ENCODE data around the gene HIF3A. TPM values are rescaled to one million over a fixed set of nuclear protein-coding genes. Genes with fewer than 3 reads are reported as not detected.
A peak's percentile ranks its signal among the peaks of the same experiment; 100 is the strongest.

The HIF3A gene
- polyA plus RNA-seq, 2 of the 4 experiments (the other 2 are of a cell fraction), result not detected

GRCh38 chr19:46269101-46269500, 27.7 kb upstream of the HIF3A start:
- DNase-seq (ENCODE audit: low read depth in 1 of 2, low spot score in 1 of 2) (no peak), ATAC-seq (no peak), FAIRE-seq (no peak)
- H3K4me3 ChIP-seq, result no peak overlapping the region
- no peak overlapping the region for H3K27ac ChIP-seq
- peaks cover 41% of the 10 kb centered on the region for H3K4me1 ChIP-seq
- CTCF ChIA-PET, result interaction anchor here (0.6 to 19.2 kb wide), 10 partner anchors 9 to 387 kb away, joined by 3 to 854 read pairs (median 8); partner anchors contain the start of gene PGLYRP1
- no peak for TF ChIP-seq HDAC2 (IDR thresholded peaks at IDR 0.05)
- 83% methylated on average over 7 of the region's 7 CpGs for WGBS (ENCODE audit: missing lambda C conversion rate)
- H3K4me2 ChIP-seq, result no peak overlapping the region
- no peaks in the 10 kb centered on the region for H3K9me3 ChIP-seq
- POLR2A ChIA-PET, result no interaction called here

DNA sequence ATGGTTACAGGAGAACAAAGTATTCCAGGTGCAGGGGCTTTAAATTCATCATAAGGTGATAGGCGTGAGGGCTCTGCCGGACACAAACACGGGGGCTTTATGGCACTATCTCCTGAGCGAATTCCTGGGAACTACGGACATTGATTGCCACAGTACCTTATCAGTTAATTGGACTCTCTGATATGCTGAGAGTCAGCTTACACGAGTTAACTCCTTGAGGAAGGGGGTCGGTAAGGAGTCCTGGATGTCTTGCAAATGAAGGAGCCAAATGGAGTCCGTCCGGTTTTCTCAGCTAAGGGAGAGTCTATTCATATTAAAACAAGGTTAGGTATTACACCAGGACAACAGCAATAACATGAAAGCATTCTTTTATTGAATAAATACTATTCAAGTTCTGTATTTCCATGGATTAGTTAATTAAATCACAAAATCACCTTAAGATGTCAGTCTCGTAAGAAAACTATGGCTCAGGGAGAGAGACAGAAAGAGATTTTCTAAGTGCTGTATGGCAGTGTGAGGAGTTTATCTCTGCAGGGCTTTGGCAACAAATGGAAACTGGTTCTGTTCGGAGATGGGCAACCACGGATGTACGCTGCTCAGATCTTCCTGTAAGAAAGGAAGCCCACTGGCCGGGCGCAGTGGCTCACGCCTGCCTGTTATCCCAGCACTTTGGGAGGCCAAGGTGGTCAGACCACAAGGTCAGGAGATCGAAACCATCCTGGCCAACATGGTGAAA, 26.2 kb upstream of the HIF3A start:
- H3K27ac ChIP-seq, result peak overlapping the region; percentile 75 to 83
- TF ChIP-seq SREBF2 (IDR thresholded peaks at IDR 0.05) (no peak), POLR2AphosphoS2 (conservative IDR thresholded peaks at IDR 0.05; ENCODE audit: low read length) (no peak)
- H3K9me3 ChIP-seq, result no peaks in the 10 kb centered on the region
- ChIA-PET POLR2A (no interaction called here), CTCF (interaction anchor here (0.9 to 19.2 kb wide), 9 partner anchors 11 to 251 kb away, joined by 3 to 854 read pairs (median 4); no protein-coding TSS in a partner anchor)
- DNase-seq (ENCODE audit: low read depth in 1 of 2, low spot score in 1 of 2) (no peak), ATAC-seq (no peak), FAIRE-seq (no peak)
- WGBS (ENCODE audit: missing lambda C conversion rate), result 78% methylated on average over 17 of the region's 17 CpGs
- peak overlapping the region; percentile 51 for H3K4me2 ChIP-seq
- peaks cover 39% of the 10 kb centered on the region for H3K4me1 ChIP-seq
- no peak overlapping the region for H3K4me3 ChIP-seq

DNA sequence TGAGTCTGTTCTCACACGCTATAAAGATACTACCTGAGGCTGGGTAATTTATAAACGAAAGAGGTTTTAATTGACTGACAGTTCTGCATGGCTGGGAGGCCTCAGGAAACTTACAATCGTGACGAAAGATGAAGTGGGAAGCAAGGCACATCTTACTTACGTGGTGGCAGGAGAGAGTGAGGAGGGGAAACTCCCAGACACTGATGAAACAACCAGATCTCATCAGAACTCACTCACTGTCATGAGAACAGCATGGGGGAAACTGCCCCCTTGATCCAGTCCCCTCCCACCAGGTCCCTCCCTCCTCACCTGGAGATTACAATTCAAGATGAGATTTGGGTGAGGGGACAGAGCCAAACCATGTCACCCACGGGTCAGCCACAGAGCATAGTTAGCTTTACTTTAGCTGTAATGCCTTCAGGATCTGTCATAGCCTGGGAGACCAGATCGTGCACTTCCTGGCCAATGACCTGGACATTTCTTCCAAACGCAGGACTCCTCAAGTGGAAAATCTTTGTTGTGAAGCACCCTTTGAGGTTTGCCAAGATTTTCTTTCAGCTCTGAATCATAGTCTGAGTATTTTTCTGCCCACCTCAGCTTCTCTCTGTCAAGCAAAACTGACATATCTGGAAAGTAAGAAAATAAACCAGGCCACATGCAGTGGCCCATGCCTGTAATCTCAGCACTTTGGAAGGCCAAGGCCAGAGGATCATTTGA, 25.2 kb upstream of the HIF3A start:
- 35% methylated on average over 8 of the region's 8 CpGs for WGBS (ENCODE audit: missing lambda C conversion rate)
- POLR2A ChIA-PET, result interaction anchor here (0.7 to 1.0 kb wide), 5 partner anchors 60 to 201 kb away, joined by 3 to 4 read pairs (median 3); partner anchors contain the start of gene PPP5C
- peak overlapping the region; percentile 75 to 83 for H3K27ac ChIP-seq
- FAIRE-seq (peak; percentile 93), DNase-seq (ENCODE audit: low read depth in 1 of 2, low spot score in 1 of 2) (peak; percentile 77 to 87), ATAC-seq (peak; percentile 96 to 99)
- H3K4me2 ChIP-seq, result peak overlapping the region; percentile 51
- peaks cover 39% of the 10 kb centered on the region for H3K4me1 ChIP-seq
- no peak overlapping the region for H3K4me3 ChIP-seq
- CTCF ChIA-PET, result interaction anchor here (0.5 to 19.2 kb wide), 11 partner anchors 10 to 272 kb away, joined by 3 to 854 read pairs (median 4); partner anchors contain the start of gene PPP5C
- H3K9me3 ChIP-seq, result no peaks in the 10 kb centered on the region
- TF ChIP-seq ATOH8 (CRISPR knock-in tag; IDR thresholded peaks at IDR 0.05; ENCODE audit: low read depth) (no peak), ZC3H11A (IDR thresholded peaks at IDR 0.05) (no peak), HOXB5 (CRISPR knock-in tag; IDR thresholded peaks at IDR 0.05) (no peak), EP300 (IDR thresholded peaks at IDR 0.05) (peak; percentile 26 to 73; a peak in 2 of 5 replicates), CBX8 (IDR thresholded peaks at IDR 0.05) (no peak), HOXA7 (CRISPR knock-in tag; IDR thresholded peaks at IDR 0.05) (no peak), GATA3 (IDR thresholded peaks at IDR 0.05; ENCODE audit: borderline replicate concordance) (peak; percentile 72; the same call in 1 of the 2 replicates), CEBPB (IDR thresholded peaks at IDR 0.05) (no peak; a peak in 1 of 4 replicates), NFE2L2 (conservative IDR thresholded peaks at IDR 0.05; ENCODE audit: low read length) (no peak), MYC (IDR thresholded peaks at IDR 0.05; ENCODE audit: borderline replicate concordance, low read length) (no peak), E2F6 (IDR thresholded peaks at IDR 0.05; ENCODE audit: borderline replicate concordance, low read depth) (no peak), KDM5A (IDR thresholded peaks at IDR 0.05) (no peak), TFCP2L1 (CRISPR knock-in tag; IDR thresholded peaks at IDR 0.05) (no peak), JUN (IDR thresholded peaks at IDR 0.05) (peak in 1 of 2 experiments; percentile 41; a peak in 1 of 5 replicates), CHD4 (IDR thresholded peaks at IDR 0.05; ENCODE audit: borderline replicate concordance) (no peak), EHMT2 (IDR thresholded peaks at IDR 0.05; ENCODE audit: low read depth) (no peak), RCOR1 (IDR thresholded peaks at IDR 0.05; ENCODE audit: low read depth, low read length) (no peak), HDAC2 (IDR thresholded peaks at IDR 0.05) (no peak), CBX2 (IDR thresholded peaks at IDR 0.05; ENCODE audit: borderline replicate concordance, low read depth) (no peak), REST (IDR thresholded peaks at IDR 0.05) (no peak), FOSL2 (IDR thresholded peaks at IDR 0.05) (peak; percentile 34; the same call in 1 of the 2 replicates), FOSL2 (CRISPR knock-in tag; IDR thresholded peaks at IDR 0.05) (peak; percentile 68), RFX5 (IDR thresholded peaks at IDR 0.05) (no peak), ZSCAN20 (CRISPR knock-in tag; IDR thresholded peaks at IDR 0.05) (no peak), BCL3 (IDR thresholded peaks at IDR 0.05) (no peak)

All from A549 (cell line).